ENCODE measurements around the gene RAB31.

The RAB31 gene

GRCh38 chr18:9714266-9715087 lies 6.4 kb downstream of the RAB31 start:
- no peak for DNase-seq

- DNase-seq, result no peak
Observed at GRCh38 chr18:9715088-9715343, 6.9 kb downstream of the RAB31 start.

GRCh38 chr18:9715978-9716774 lies 8.1 kb downstream of the RAB31 start:
- DNase-seq, result no peak

- DNase-seq, result no peak
Observed at GRCh38 chr18:9716780-9717563, 8.9 kb downstream of the RAB31 start.

- no peak for DNase-seq
Observed at GRCh38 chr18:9719421-9719981, 11.4 kb downstream of the RAB31 start.

- DNase-seq, result no peak
Observed at GRCh38 chr18:9720327-9720726, 12.2 kb downstream of the RAB31 start.

GRCh38 chr18:9721893-9722550 lies 13.9 kb downstream of the RAB31 start:
- no peak for DNase-seq

- DNase-seq, result no peak
Observed at GRCh38 chr18:9722691-9723090, 14.6 kb downstream of the RAB31 start.

GRCh38 chr18:9724797-9725585 lies 16.9 kb downstream of the RAB31 start:
- no peak for DNase-seq

- no peak for DNase-seq
Observed at GRCh38 chr18:9726175-9726574, 18.1 kb downstream of the RAB31 start.

- no peak for DNase-seq
Observed at GRCh38 chr18:9726936-9727335, 18.8 kb downstream of the RAB31 start.

GRCh38 chr18:9730786-9731185 lies 22.7 kb downstream of the RAB31 start:
- no peak for DNase-seq

GRCh38 chr18:9731380-9731779 lies 23.3 kb downstream of the RAB31 start:
- no peak for DNase-seq

- no peak for DNase-seq
Observed at GRCh38 chr18:9732031-9732430, 23.9 kb downstream of the RAB31 start.

GRCh38 chr18:9734189-9734588 lies 26.1 kb downstream of the RAB31 start:
- DNase-seq, result no peak

GRCh38 chr18:9735238-9735637 lies 27.1 kb downstream of the RAB31 start:
- DNase-seq, result peak; percentile 69

- DNase-seq, result no peak
Observed at GRCh38 chr18:9735879-9736278, 27.8 kb downstream of the RAB31 start.

GRCh38 chr18:9736286-9736835 lies 28.3 kb downstream of the RAB31 start:
- DNase-seq, result no peak

GRCh38 chr18:9737006-9737405 lies 28.9 kb downstream of the RAB31 start:
- DNase-seq, result no peak

GRCh38 chr18:9737472-9738121 lies 29.5 kb downstream of the RAB31 start:
- no peak for DNase-seq
